Thyroid gland (tissue), 4 donors: Measurements from ENCODE around the gene PDE8B. TPM values are rescaled to one million over a fixed set of nuclear protein-coding genes. Genes with fewer than 3 reads are reported as not detected.

ENCODE experiments used
- DNase-seq, 2 donors: peaks; one replicate each; pipeline ENCODE4 v3.0.0-alpha.2; 2019
- H3K27ac ChIP-seq, 3 donors: fragments of 200-600 bp; sonication (generic); 1 replicate in 2 of 3; 2 replicates in 1 of 3; pipeline ENCODE4 v1.5.1; 2016 to 2019; ENCODE audit warnings: mild to moderate bottlenecking in 1 of 3, moderate library complexity in 1 of 3
- H3K27me3 ChIP-seq: fragments of 200-600 bp; sonication (generic); one replicate; pipeline ENCODE4 v1.5.1; 2019
- H3K36me3 ChIP-seq, 2 donors: fragments of 200-600 bp; sonication (generic); one replicate each; pipeline ENCODE4 v1.5.1; 2016 to 2019
- H3K4me1 ChIP-seq, 2 donors: fragments of 200-600 bp; sonication (generic); one replicate each; pipeline ENCODE4 v1.5.1; 2017 to 2019
- H3K4me3 ChIP-seq, 3 donors: fragments of 200-600 bp; sonication (generic); replicated peaks in 1 of 3; 1 replicate in 2 of 3; 2 replicates in 1 of 3; pipeline ENCODE4 v1.5.1; 2016; ENCODE audit warnings: mild to moderate bottlenecking in 1 of 3
- H3K9me3 ChIP-seq: fragments of 200-600 bp; sonication (generic); one replicate; pipeline ENCODE4 v1.5.1; 2017
- CTCF ChIP-seq, 6 experiments: fragments of 200-600 bp in 3 of 6; fragments of 450-650 bp in 3 of 6; sonication (generic) in 3 of 6; IDR thresholded peaks; one replicate each; pipeline ENCODE4 v1.5.1; 2016 to 2019; ENCODE audit warnings: antibody characterized with exemption in 6 of 6, mild to moderate bottlenecking in 2 of 6, inconsistent platforms in 1 of 6, moderate library complexity in 1 of 6
- POLR2A ChIP-seq, 2 donors: fragments of 450-650 bp; IDR thresholded peaks; one replicate each; pipeline ENCODE4 v1.6.1; 2017; ENCODE audit warnings: antibody characterized with exemption in 2 of 2, mild to moderate bottlenecking in 2 of 2, moderate library complexity in 1 of 2
- WGBS, 2 donors: methylation state at CpG; one replicate each; pipeline ENCODE4 v1.1.5; 2017; 5-methylcytosine and 5-hydroxymethylcytosine counted together
- intact Hi-C: fragments of 100-400 bp; cut with DNase I; formaldehyde crosslinking; loops from one replicate; pipeline ENCODE4 v1.15.1; 2023
- total RNA-seq, 4 donors: library from RNA; depleted of rRNA; stranded (reverse); fragments of >200 nt; gene quantifications; one replicate each; pipeline ENCODE4 v1.2.3, GENCODE V29; 2016

The PDE8B gene
- total RNA-seq, 4 donors from 2014 or later = 113 to 279 (median 218) TPM

DNA sequence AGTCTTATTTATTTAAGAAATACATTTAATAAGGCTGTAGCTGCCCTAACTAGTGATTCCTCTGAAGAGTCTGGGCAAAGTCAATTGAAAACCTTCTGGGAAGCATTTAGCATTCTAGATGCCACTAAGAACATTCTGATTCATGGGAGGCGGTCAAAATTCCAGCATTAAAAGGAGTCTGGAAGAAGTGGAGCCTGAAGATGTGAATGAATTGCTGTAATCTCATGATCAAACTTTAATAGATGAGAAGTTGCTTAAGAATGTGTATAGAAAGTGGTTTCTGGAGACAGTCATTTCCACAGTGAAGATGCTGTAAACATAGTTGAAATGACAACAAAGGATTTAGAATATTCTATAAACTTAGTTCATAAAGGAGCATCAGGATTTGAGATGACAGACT lies 220.2 kb downstream of the PDE8B start:
- intact Hi-C loops = no loop called here
- H3K27me3 ChIP-seq = no peaks in the 10 kb centered on the region
- H3K4me3 ChIP-seq = no peak overlapping the region
- 98 to 100% methylated on average over 1 of the region's 1 CpG for WGBS, 2 donors
- no peak for TF ChIP-seq CTCF (IDR thresholded peaks at IDR 0.05)
- TF ChIP-seq POLR2A (IDR thresholded peaks at IDR 0.05) = no peak
- peaks cover 8 to 12% of the 10 kb centered on the region in 2 donors for H3K4me1 ChIP-seq
- DNase-seq = no peak
- H3K9me3 ChIP-seq = no peaks in the 10 kb centered on the region
- H3K36me3 ChIP-seq = peaks cover 37 to 42% of the 10 kb centered on the region in 2 donors
- H3K27ac ChIP-seq = no peak overlapping the region

GRCh38 chr5:77431286-77431685 lies 220.8 kb downstream of the PDE8B start:
- Histone ChIP-seq H3K9me3 (no peaks in the 10 kb centered on the region), H3K27ac (no peak overlapping the region), H3K4me1 (peaks cover 6 to 9% of the 10 kb centered on the region in 2 donors), H3K4me3 (no peak overlapping the region), H3K27me3 (no peaks in the 10 kb centered on the region), H3K36me3 (peaks cover 37 to 39% of the 10 kb centered on the region in 2 donors)
- intact Hi-C loops = no loop called here
- DNase-seq = no peak
- TF ChIP-seq CTCF (IDR thresholded peaks at IDR 0.05) (no peak), POLR2A (IDR thresholded peaks at IDR 0.05) (no peak)
- WGBS, 2 donors = 96 to 98% methylated on average over 3 of the region's 3 CpGs

- no peak overlapping the region for H3K4me3 ChIP-seq
- H3K9me3 ChIP-seq = no peaks in the 10 kb centered on the region
- H3K4me1 ChIP-seq = peaks cover 4 to 5% of the 10 kb centered on the region in 2 donors
- H3K36me3 ChIP-seq = peaks cover 37 to 38% of the 10 kb centered on the region in 2 donors
- WGBS, 2 donors = 96 to 98% methylated on average over 1 of the region's 1 CpG
- DNase-seq = no peak
- no peaks in the 10 kb centered on the region for H3K27me3 ChIP-seq
- intact Hi-C loops = no loop called here
- H3K27ac ChIP-seq = no peak overlapping the region
- TF ChIP-seq CTCF (IDR thresholded peaks at IDR 0.05) (no peak), POLR2A (IDR thresholded peaks at IDR 0.05) (no peak)
These were observed 221.2 kb downstream of the PDE8B start for GRCh38 chr5:77431719-77432118.

- Histone ChIP-seq H3K4me1 (peaks cover 4 to 5% of the 10 kb centered on the region in 2 donors), H3K4me3 (no peak overlapping the region), H3K27ac (no peak overlapping the region), H3K36me3 (peaks cover 17% of the 10 kb centered on the region in 2 donors), H3K9me3 (no peaks in the 10 kb centered on the region), H3K27me3 (no peaks in the 10 kb centered on the region)
- DNase-seq = no peak
- TF ChIP-seq POLR2A (IDR thresholded peaks at IDR 0.05) = no peak
- TF ChIP-seq CTCF (IDR thresholded peaks at IDR 0.05) = peak in 1 of 6 experiments; percentile 25
- intact Hi-C loops = no loop called here
- WGBS, 2 donors = 81 to 88% methylated on average over 5 of the region's 5 CpGs
These were observed 226.7 kb downstream of the PDE8B start for GRCh38 chr5:77437194-77437593.

- H3K4me1 ChIP-seq = peaks cover 4 to 5% of the 10 kb centered on the region in 2 donors
- WGBS, 2 donors = 74 to 88% methylated on average over 3 of the region's 3 CpGs
These were observed 227.6 kb downstream of the PDE8B start for GRCh38 chr5:77438071-77438470.

More at GRCh38 chr5:77438071-77438470, 227.6 kb downstream of the PDE8B start:
- TF ChIP-seq CTCF (IDR thresholded peaks at IDR 0.05) (no peak), POLR2A (IDR thresholded peaks at IDR 0.05) (no peak)
- intact Hi-C loops = no loop called here
- DNase-seq = no peak
- peaks cover 8 to 12% of the 10 kb centered on the region in 2 donors for H3K36me3 ChIP-seq
- H3K9me3 ChIP-seq = no peaks in the 10 kb centered on the region
- no peak overlapping the region for H3K27ac ChIP-seq
- no peak overlapping the region for H3K4me3 ChIP-seq
- no peaks in the 10 kb centered on the region for H3K27me3 ChIP-seq
